Measurements from ENCODE around the gene PGLYRP2. TPM values are rescaled to one million over a fixed set of nuclear protein-coding genes. Genes with fewer than 3 reads are reported as not detected.

Gene PGLYRP2
- total and polyA plus RNA-seq, 2 of the 13 experiments (the other 11 are each of a cell fraction or from before 2014, with no cell fraction given): 0.04 to 1.0 TPM

DNA sequence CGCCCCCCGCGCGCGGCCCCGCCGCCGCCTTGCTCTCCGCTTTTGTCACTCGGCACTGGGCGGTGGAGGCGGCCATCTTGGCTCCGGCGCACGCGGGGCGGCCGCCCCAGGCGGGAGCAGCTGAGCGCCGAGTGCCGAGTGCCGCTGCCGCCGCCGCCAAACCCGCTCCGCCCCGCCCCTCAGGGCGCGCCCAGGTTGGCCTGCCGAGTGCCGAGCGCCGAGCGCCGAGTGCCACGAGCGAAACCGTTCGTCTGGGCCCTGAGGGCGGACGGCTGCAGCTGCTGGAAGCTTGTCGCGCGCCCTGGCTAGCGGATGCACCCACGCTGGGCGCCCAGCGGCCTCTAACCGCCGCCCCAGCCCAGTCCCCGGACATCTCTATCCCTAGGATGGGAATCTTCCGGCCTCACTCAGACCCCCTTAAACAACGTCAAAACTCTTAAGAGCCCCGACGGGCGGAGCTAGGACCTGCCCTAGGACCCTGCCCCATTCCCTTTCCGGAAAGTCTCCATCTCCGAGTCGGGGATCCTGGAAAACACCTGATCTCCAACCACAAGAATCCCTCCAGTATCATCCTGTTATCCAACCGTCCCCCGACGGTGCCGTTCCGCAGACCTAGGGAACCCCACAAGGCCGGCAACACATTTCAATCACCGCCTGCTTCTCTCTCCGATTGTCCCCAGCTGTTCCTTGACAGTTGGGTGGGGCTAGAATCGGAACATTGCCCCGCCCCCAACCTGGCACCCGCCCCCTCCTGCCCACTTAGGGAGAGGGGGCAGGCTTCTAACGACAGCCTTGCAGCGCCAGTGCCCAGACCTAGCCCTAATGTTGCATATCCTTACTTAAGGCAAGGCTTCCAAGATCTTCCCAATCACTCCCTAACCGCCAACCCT lies 46.4 kb downstream of the PGLYRP2 start (continued):
- TF ChIP-seq AKNA (CRISPR knock-in tag; IDR thresholded peaks at IDR 0.05; ENCODE audit: borderline replicate concordance): no peak
- no peak for TF ChIP-seq ZC3H13 (CRISPR knock-in tag; IDR thresholded peaks at IDR 0.05)
- TF ChIP-seq ZNF143 (CRISPR knock-in tag; IDR thresholded peaks at IDR 0.05): no peak
- TF ChIP-seq ZNF678 (CRISPR knock-in tag; IDR thresholded peaks at IDR 0.05): no peak
- no peak for TF ChIP-seq ARNT (IDR thresholded peaks at IDR 0.05)
- no peak for TF ChIP-seq MAFF (IDR thresholded peaks at IDR 0.05; ENCODE audit: low read depth, low read length)
- no peak for TF ChIP-seq ZNF589 (CRISPR knock-in tag; conservative IDR thresholded peaks at IDR 0.05)
- TF ChIP-seq KDM5A (IDR thresholded peaks at IDR 0.05; ENCODE audit: borderline replicate concordance, low read length): peak; percentile 54; the same call in 1 of the 2 replicates
- no peak for TF ChIP-seq SNAPC4 (CRISPR knock-in tag; IDR thresholded peaks at IDR 0.05)
- TF ChIP-seq HNRNPH1 (optimal IDR thresholded peaks at IDR 0.05; ENCODE audit: low read depth, low read length): no peak
- no peak for TF ChIP-seq ZNF20 (CRISPR knock-in tag; IDR thresholded peaks at IDR 0.05)
- no peak for TF ChIP-seq RCOR2 (CRISPR knock-in tag; IDR thresholded peaks at IDR 0.05)
- TF ChIP-seq DNMT3B (CRISPR knock-in tag; conservative IDR thresholded peaks at IDR 0.05): no peak
- TF ChIP-seq, protein P1, sequence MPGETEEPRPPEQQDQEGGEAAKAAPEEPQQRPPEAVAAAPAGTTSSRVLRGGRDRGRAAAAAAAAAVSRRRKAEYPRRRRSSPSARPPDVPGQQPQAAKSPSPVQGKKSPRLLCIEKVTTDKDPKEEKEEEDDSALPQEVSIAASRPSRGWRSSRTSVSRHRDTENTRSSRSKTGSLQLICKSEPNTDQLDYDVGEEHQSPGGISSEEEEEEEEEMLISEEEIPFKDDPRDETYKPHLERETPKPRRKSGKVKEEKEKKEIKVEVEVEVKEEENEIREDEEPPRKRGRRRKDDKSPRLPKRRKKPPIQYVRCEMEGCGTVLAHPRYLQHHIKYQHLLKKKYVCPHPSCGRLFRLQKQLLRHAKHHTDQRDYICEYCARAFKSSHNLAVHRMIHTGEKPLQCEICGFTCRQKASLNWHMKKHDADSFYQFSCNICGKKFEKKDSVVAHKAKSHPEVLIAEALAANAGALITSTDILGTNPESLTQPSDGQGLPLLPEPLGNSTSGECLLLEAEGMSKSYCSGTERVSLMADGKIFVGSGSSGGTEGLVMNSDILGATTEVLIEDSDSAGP (CRISPR knock-in tag; IDR thresholded peaks at IDR 0.05; ENCODE audit: borderline replicate concordance): peak; percentile 94
- TF ChIP-seq PTBP1 (IDR thresholded peaks at IDR 0.05; ENCODE audit: low read depth, low read length, poor library complexity, severe bottlenecking): no peak
- TF ChIP-seq NR3C1 (CRISPR knock-in tag; IDR thresholded peaks at IDR 0.05): no peak
